ENCODE results near the gene AKAP3.

DNA sequence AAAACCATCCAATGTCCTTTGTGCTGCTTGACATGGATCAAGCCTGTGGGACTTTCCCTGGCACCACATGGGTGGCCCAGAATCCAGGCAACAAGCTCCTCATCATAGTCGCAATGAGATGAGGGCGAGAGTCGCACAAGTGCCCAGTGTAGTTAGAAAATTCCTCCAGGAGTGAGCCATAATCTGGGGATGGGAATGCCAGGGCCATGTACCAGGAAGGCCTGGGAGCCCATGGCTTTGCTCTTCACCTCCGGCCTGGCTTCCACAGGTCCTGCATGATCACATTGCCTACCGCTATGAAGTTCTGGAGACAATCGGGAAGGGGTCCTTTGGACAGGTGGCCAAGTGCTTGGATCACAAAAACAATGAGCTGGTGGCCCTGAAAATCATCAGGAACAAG, 53.0 kb downstream of the AKAP3 start:
- TF ChIP-seq EZH2 (IDR thresholded peaks at IDR 0.05; ENCODE audit: borderline replicate concordance, low read depth, low read length, severe bottlenecking) (no peak), POLR2A (IDR thresholded peaks at IDR 0.05; ENCODE audit: low read depth, low read length) (no peak), POLR2AphosphoS5 (IDR thresholded peaks at IDR 0.05; ENCODE audit: insufficient read depth, low read depth, low read length) (no peak), FOS (IDR thresholded peaks at IDR 0.05; ENCODE audit: borderline replicate concordance, insufficient read depth, low read length) (no peak)
- TF ChIP-seq, protein P1, sequence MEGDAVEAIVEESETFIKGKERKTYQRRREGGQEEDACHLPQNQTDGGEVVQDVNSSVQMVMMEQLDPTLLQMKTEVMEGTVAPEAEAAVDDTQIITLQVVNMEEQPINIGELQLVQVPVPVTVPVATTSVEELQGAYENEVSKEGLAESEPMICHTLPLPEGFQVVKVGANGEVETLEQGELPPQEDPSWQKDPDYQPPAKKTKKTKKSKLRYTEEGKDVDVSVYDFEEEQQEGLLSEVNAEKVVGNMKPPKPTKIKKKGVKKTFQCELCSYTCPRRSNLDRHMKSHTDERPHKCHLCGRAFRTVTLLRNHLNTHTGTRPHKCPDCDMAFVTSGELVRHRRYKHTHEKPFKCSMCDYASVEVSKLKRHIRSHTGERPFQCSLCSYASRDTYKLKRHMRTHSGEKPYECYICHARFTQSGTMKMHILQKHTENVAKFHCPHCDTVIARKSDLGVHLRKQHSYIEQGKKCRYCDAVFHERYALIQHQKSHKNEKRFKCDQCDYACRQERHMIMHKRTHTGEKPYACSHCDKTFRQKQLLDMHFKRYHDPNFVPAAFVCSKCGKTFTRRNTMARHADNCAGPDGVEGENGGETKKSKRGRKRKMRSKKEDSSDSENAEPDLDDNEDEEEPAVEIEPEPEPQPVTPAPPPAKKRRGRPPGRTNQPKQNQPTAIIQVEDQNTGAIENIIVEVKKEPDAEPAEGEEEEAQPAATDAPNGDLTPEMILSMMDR (IDR thresholded peaks at IDR 0.05; ENCODE audit: extremely low read depth in 1 of 2, insufficient read depth in 1 of 2, low read depth in 1 of 2, low read length in 2 of 2): no peak
